K562 (cell line): Measurements from ENCODE around the gene CTSW. TPM values are rescaled to one million over a fixed set of nuclear protein-coding genes. Genes with fewer than 3 reads are reported as not detected.

Experiments
- ARID2 ChIP-seq: fragments of 450-650 bp; IDR thresholded peaks from 2 replicates; pipeline ENCODE4 v1.6.1; 2017; ENCODE audit warnings: antibody characterized with exemption, mild to moderate bottlenecking
- C11orf30 ChIP-seq: fragments of 450-650 bp; IDR thresholded peaks from 2 replicates; pipeline ENCODE4 v1.6.1; 2016; ENCODE audit warnings: low read depth, mild to moderate bottlenecking
- CBFA2T3 ChIP-seq: fragments of 450-650 bp; IDR thresholded peaks from 2 replicates; pipeline ENCODE4 v1.6.1; 2017
- CTBP1 ChIP-seq: fragments of 450-650 bp; IDR thresholded peaks from 2 replicates; pipeline ENCODE4 v1.6.1; 2016; ENCODE audit warnings: borderline replicate concordance
- DACH1 ChIP-seq: fragments of 450-650 bp; IDR thresholded peaks from 2 replicates; pipeline ENCODE4 v1.6.1; 2018; ENCODE audit not compliant: partially characterized antibody
- DDX20 ChIP-seq: fragments of 450-650 bp; IDR thresholded peaks from 2 replicates; pipeline ENCODE4 v1.6.1; 2016; ENCODE audit warnings: missing genetic modification characterization, low read depth, mild to moderate bottlenecking, missing compliant biosample characterization, moderate library complexity
- ELF1 ChIP-seq: fragments of 200-800 bp; sonication (Bioruptor generic); IDR thresholded peaks from 2 replicates; pipeline ENCODE4 v1.6.1; 2016; ENCODE audit warnings: missing genetic modification characterization, missing compliant biosample characterization
- ETS2 ChIP-seq: IDR thresholded peaks from 2 replicates; pipeline ENCODE4 v1.6.1; 2016; ENCODE audit warnings: borderline replicate concordance, missing genetic modification characterization, mild to moderate bottlenecking, moderate library complexity, missing compliant biosample characterization; ENCODE audit not compliant: poor library complexity, severe bottlenecking
- HCFC1 ChIP-seq: IDR thresholded peaks from 2 replicates; pipeline ENCODE4 v1.6.1; 2012; ENCODE audit warnings: low read depth, low read length, improper control_type of control experiment
- HDAC1 ChIP-seq, 2 experiments: fragments of 450-650 bp; IDR thresholded peaks; 2 replicates each; pipeline ENCODE4 v1.6.1; 2016 to 2017; ENCODE audit warnings: inconsistent platforms in 1 of 2, mild to moderate bottlenecking in 1 of 2, moderate library complexity in 1 of 2
- HES1 ChIP-seq: fragments of 450-650 bp; IDR thresholded peaks from 2 replicates; pipeline ENCODE4 v1.6.1; 2016; ENCODE audit warnings: low read depth, mild to moderate bottlenecking, moderate library complexity
- HMBOX1 ChIP-seq: sonication (generic); IDR thresholded peaks from 2 replicates; pipeline ENCODE4 v1.6.1; 2016
- ILF3 ChIP-seq: fragments of 450-650 bp; IDR thresholded peaks from 2 replicates; pipeline ENCODE4 v1.6.1; 2018; ENCODE audit warnings: antibody characterized with exemption, mild to moderate bottlenecking, moderate library complexity, borderline replicate concordance
- KDM2B ChIP-seq: fragments of 250-450 bp; sonication (Bioruptor Pico); IDR thresholded peaks from 2 replicates; pipeline ENCODE4 v1.8.0; 2021; ENCODE audit warnings: mild to moderate bottlenecking, moderate library complexity
- MCM7 ChIP-seq, 2 experiments: fragments of 450-650 bp; IDR thresholded peaks; 2 replicates each; pipeline ENCODE4 v1.6.1; 2016 to 2018
- NBN ChIP-seq: fragments of 450-650 bp; IDR thresholded peaks from 2 replicates; pipeline ENCODE4 v1.6.1; 2016; ENCODE audit warnings: low read depth, mild to moderate bottlenecking
- NUFIP1 ChIP-seq: fragments of 450-650 bp; IDR thresholded peaks from 2 replicates; pipeline ENCODE4 v1.6.1; 2018; ENCODE audit not compliant: partially characterized antibody
- PRPF4 ChIP-seq: fragments of 200-400 bp; formaldehyde crosslinking; IDR thresholded peaks from one replicate; pipeline ENCODE4 v1.6.1; 2017; ENCODE audit warnings: low read length, low read depth, mild to moderate bottlenecking; ENCODE audit not compliant: insufficient read depth, poor library complexity, severe bottlenecking
- RBFOX2 ChIP-seq: fragments of 200-400 bp; formaldehyde crosslinking; IDR thresholded peaks from 2 replicates; pipeline ENCODE4 v1.6.1; 2017; ENCODE audit warnings: low read depth, mild to moderate bottlenecking, low read length, moderate library complexity
- SAFB2 ChIP-seq: fragments of 200-400 bp; formaldehyde crosslinking; IDR thresholded peaks from 2 replicates; pipeline ENCODE4 v1.6.1; 2018; ENCODE audit warnings: borderline replicate concordance, low read length, low read depth, moderate library complexity; ENCODE audit not compliant: severe bottlenecking
- THRA ChIP-seq: fragments of 450-650 bp; IDR thresholded peaks from 2 replicates; pipeline ENCODE4 v1.6.1; 2017; ENCODE audit warnings: mild to moderate bottlenecking, moderate library complexity
- ZBTB33 ChIP-seq: sonication (generic); formaldehyde crosslinking; IDR thresholded peaks from 2 replicates; pipeline ENCODE4 v1.8.1; 2023; ENCODE audit warnings: mild to moderate bottlenecking, missing genetic modification reagents
- ZFP36 ChIP-seq: fragments of 150-350 bp; IDR thresholded peaks from 2 replicates; pipeline ENCODE4 v1.6.1; 2018; ENCODE audit warnings: low read length, low read depth; ENCODE audit not compliant: partially characterized antibody
- ZNF445 ChIP-seq: fragments of 250-450 bp; sonication (Bioruptor Pico); IDR thresholded peaks from 2 replicates; pipeline ENCODE4 v1.4.0; 2020; ENCODE audit warnings: low read depth, mild to moderate bottlenecking, moderate library complexity
- ZNF717 ChIP-seq: fragments of 250-450 bp; sonication (Bioruptor Pico); IDR thresholded peaks from 2 replicates; pipeline ENCODE4 v1.5.0; 2021
- polyA plus RNA-seq, 8 experiments: library from polyadenylated mRNA; depleted of rRNA in 4 of 8; stranded (reverse) in 5 of 8; unstranded in 3 of 8; fragments of >200 nt; fragmentation: Nextera tagmentation in 2 of 8; fragmentation: Illumina TruSeq in 1 of 8; extraction: Ambion mirVana in 2 of 8; extraction: Trizol in 1 of 8; gene quantifications; 2 replicates each; pipeline versions ENCODE4 v1.2.1 to v1.2.3, GENCODE V29; 2011 to 2014; ENCODE audit warnings: inconsistent platforms in 1 of 8, missing spikeins in 1 of 8
- total RNA-seq, 7 experiments: library from RNA; depleted of rRNA in 6 of 7; stranded (reverse); fragments of >200 nt in 6 of 7; fragmentation: Illumina TruSeq in 2 of 7; extraction: Trizol in 2 of 7; gene quantifications; 2 replicates each; pipeline versions ENCODE4 v1.2.1 to v1.2.3, GENCODE V29; 2011 to 2021; ENCODE audit warnings: low replicate concordance in 1 of 7
- TF ChIP-seq, protein P1 (sequence below): sonication (generic); formaldehyde crosslinking; IDR thresholded peaks from 2 replicates; pipeline ENCODE4 v1.9.0; 2022; ENCODE audit warnings: mild to moderate bottlenecking, missing genetic modification reagents

CTSW gene
- total and polyA plus RNA-seq, 9 of the 15 experiments (the other 6 are each of a cell fraction or from before 2014, with no cell fraction given): 0.04 TPM; not detected in 8

- peak; percentile 81; the same call in 1 of the 2 replicates for TF ChIP-seq ILF3
- peak; percentile 60; the same call in 1 of the 2 replicates for TF ChIP-seq HCFC1
- peak; percentile 23 to 50; a peak in 2 of 4 replicates for TF ChIP-seq HDAC1 (IDR thresholded peaks at IDR 0.05)
- no peak for TF ChIP-seq HMBOX1
- TF ChIP-seq ZBTB33 (CRISPR knock-in tag): peak; percentile 90
- peak; percentile 65; the same call in 1 of the 2 replicates for TF ChIP-seq KDM2B (CRISPR knock-in tag)
- no peak for TF ChIP-seq HES1
- TF ChIP-seq C11orf30: no peak
- no peak for TF ChIP-seq PRPF4
- no peak for TF ChIP-seq CBFA2T3
- no peak for TF ChIP-seq DDX20
- peak; percentile 86; the same call in 1 of the 2 replicates for TF ChIP-seq NBN
- no peak for TF ChIP-seq THRA
- TF ChIP-seq SAFB2: no peak
- peak; percentile 35 for TF ChIP-seq ETS2 (tag)
- peak; percentile 96 for TF ChIP-seq CTBP1
- TF ChIP-seq ELF1 (tag): 0 out of 2 replicates have a peak, but pooled peaks have one; percentile 52
- peak; percentile 57 for TF ChIP-seq RBFOX2
- peak; percentile 75 for TF ChIP-seq ZFP36
- no peak for TF ChIP-seq ZNF445 (CRISPR knock-in tag)
- no peak for TF ChIP-seq NUFIP1
- TF ChIP-seq MCM7 (IDR thresholded peaks at IDR 0.05): no peak
- TF ChIP-seq ZNF717 (CRISPR knock-in tag): no peak
- TF ChIP-seq DACH1: no peak
- TF ChIP-seq ARID2: no peak
- TF ChIP-seq, protein P1, sequence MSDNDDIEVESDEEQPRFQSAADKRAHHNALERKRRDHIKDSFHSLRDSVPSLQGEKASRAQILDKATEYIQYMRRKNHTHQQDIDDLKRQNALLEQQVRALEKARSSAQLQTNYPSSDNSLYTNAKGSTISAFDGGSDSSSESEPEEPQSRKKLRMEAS: peak; percentile 58
Observed at GRCh38 chr11:65919141-65919572, 39.5 kb downstream of the CTSW start, which contains the start of gene DRAP1 (continued).
